ENCODE data around the gene ABRAXAS1.
A peak's percentile ranks its signal among the peaks of the same experiment; 100 is the strongest.
"Not testable (repeated sequence)": the region's sequence is repeated elsewhere in the genome, so short reads cannot be mapped to it uniquely, and the experiment has no call there.

The ABRAXAS1 gene

DNA sequence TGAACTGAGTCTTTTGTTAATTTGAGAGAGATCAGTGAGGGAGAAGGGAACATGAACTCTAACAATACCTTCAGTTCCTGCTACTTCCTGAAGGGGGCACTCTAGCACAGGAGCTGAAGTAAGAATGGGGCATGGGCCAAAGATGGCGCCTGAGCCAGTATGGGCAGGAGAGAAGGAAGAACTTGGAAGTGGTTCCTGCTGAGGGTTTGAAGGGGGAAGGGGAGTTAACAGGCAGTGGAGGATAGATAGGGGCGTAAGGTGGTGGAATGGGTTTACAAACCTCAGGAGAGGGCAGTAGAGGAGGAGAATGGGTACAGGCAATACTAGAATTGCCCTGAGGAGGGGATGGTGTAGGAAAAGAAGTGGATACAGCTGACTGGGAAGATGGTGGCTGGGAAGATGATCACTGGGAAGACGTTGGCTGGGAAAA is 24.3 kb upstream of the ABRAXAS1 start:
- not testable (repeated sequence) for DNase-seq (ENCODE audit: extremely low read depth, insufficient read length); H3K36me3 ChIP-seq (ENCODE audit: control insufficient read depth, insufficient read depth, low read length)

GRCh38 chr4:83504996-83505395 is 20.1 kb upstream of the ABRAXAS1 start:
- Histone ChIP-seq H3K4me3 (replicated peaks; ENCODE audit: low read depth, low read length) (no peak overlapping the region), H3K27me3 (replicated peaks; ENCODE audit: control insufficient read depth, insufficient read depth, low read length) (no peaks in the 10 kb centered on the region), H3K36me3 (ENCODE audit: control insufficient read depth, insufficient read depth, low read length) (no peaks in the 10 kb centered on the region)
- no peak for TF ChIP-seq CTCF (IDR thresholded peaks at IDR 0.05; ENCODE audit: insufficient read depth, low read length, poor library complexity, severe bottlenecking)
- DNase-seq (ENCODE audit: extremely low read depth, insufficient read length): no peak

More for the DNA sequence above, 24.3 kb upstream of the ABRAXAS1 start:
- not testable (repeated sequence) for H3K27me3 ChIP-seq (replicated peaks; ENCODE audit: control insufficient read depth, insufficient read depth, low read length); H3K4me3 ChIP-seq (replicated peaks; ENCODE audit: low read depth, low read length)
- TF ChIP-seq CTCF (IDR thresholded peaks at IDR 0.05; ENCODE audit: insufficient read depth, low read length, poor library complexity, severe bottlenecking): peak; percentile 72

DNA sequence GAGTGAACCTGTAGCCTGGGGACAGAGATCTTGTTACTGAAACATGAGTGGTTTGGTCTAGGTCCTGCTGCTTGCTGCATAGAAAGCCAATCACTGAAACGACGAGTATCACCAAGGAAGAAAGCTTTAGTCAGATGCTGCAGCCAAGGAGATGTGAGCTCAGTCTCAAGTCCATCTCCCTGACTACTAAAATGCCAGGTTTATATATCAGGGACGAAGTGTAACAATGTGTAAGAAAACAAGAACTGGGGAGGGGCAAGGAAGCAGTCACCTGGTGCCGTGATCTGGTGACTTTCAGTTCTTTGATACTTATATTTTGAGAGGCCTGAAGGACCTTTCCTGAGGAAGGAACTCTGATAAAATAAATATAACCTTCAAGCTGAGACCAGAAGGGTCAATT is 19.6 kb upstream of the ABRAXAS1 start:
- Histone ChIP-seq H3K27me3 (replicated peaks; ENCODE audit: control insufficient read depth, insufficient read depth, low read length) (no peaks in the 10 kb centered on the region), H3K4me3 (replicated peaks; ENCODE audit: low read depth, low read length) (no peak overlapping the region), H3K36me3 (ENCODE audit: control insufficient read depth, insufficient read depth, low read length) (no peaks in the 10 kb centered on the region)
- no peak for DNase-seq (ENCODE audit: extremely low read depth, insufficient read length)
- no peak for TF ChIP-seq CTCF (IDR thresholded peaks at IDR 0.05; ENCODE audit: insufficient read depth, low read length, poor library complexity, severe bottlenecking)

DNA sequence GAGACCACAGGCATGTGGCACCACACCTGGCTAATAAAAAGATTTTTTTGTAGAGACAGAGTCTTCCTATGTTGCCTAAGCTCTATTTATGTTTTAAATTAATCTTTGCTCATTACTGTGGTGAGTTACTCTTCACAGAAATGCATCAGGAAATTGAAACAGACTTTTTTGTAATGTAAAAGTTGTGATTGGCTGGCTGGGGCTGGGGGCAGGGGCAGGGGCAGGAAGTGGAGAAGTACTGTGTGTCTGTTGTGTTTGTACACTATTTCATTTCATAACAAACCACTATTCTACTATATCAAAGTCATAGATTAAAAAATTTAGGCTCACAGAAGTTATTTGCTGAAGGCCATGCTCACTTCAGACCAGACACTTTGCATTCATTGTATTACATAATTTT is 19.1 kb upstream of the ABRAXAS1 start:
- Histone ChIP-seq H3K36me3 (ENCODE audit: control insufficient read depth, insufficient read depth, low read length) (no peaks in the 10 kb centered on the region), H3K27me3 (replicated peaks; ENCODE audit: control insufficient read depth, insufficient read depth, low read length) (no peaks in the 10 kb centered on the region), H3K4me3 (replicated peaks; ENCODE audit: low read depth, low read length) (no peak overlapping the region)
- DNase-seq (ENCODE audit: extremely low read depth, insufficient read length): no peak
- no peak for TF ChIP-seq CTCF (IDR thresholded peaks at IDR 0.05; ENCODE audit: insufficient read depth, low read length, poor library complexity, severe bottlenecking)

GRCh38 chr4:83501671-83502070 is 16.8 kb upstream of the ABRAXAS1 start:
- H3K27me3 ChIP-seq (replicated peaks; ENCODE audit: control insufficient read depth, insufficient read depth, low read length); DNase-seq (ENCODE audit: extremely low read depth, insufficient read length); H3K36me3 ChIP-seq (ENCODE audit: control insufficient read depth, insufficient read depth, low read length); H3K4me3 ChIP-seq (replicated peaks; ENCODE audit: low read depth, low read length): not testable (repeated sequence)

- no peak for DNase-seq (ENCODE audit: extremely low read depth, insufficient read length)
Observed at GRCh38 chr4:83498187-83498586, 13.3 kb upstream of the ABRAXAS1 start.

GRCh38 chr4:83496085-83496917 is 11.4 kb upstream of the ABRAXAS1 start:
- not testable (repeated sequence) for H3K4me3 ChIP-seq (replicated peaks; ENCODE audit: low read depth, low read length); DNase-seq (ENCODE audit: extremely low read depth, insufficient read length); H3K27me3 ChIP-seq (replicated peaks; ENCODE audit: control insufficient read depth, insufficient read depth, low read length); H3K36me3 ChIP-seq (ENCODE audit: control insufficient read depth, insufficient read depth, low read length)

More at GRCh38 chr4:83498187-83498586, 13.3 kb upstream of the ABRAXAS1 start:
- Histone ChIP-seq H3K36me3 (ENCODE audit: control insufficient read depth, insufficient read depth, low read length) (no peaks in the 10 kb centered on the region), H3K4me3 (replicated peaks; ENCODE audit: low read depth, low read length) (no peak overlapping the region), H3K27me3 (replicated peaks; ENCODE audit: control insufficient read depth, insufficient read depth, low read length) (no peaks in the 10 kb centered on the region)
- TF ChIP-seq CTCF (IDR thresholded peaks at IDR 0.05; ENCODE audit: insufficient read depth, low read length, poor library complexity, severe bottlenecking): no peak
